ENCODE results near the gene MAGI3. TPM values are rescaled to one million over a fixed set of nuclear protein-coding genes. Genes with fewer than 3 reads are reported as not detected.

The MAGI3 gene
- polyA plus RNA-seq, 2 of the 4 experiments (the other 2 are of a cell fraction) = 3.8 to 7.9 TPM

DNA sequence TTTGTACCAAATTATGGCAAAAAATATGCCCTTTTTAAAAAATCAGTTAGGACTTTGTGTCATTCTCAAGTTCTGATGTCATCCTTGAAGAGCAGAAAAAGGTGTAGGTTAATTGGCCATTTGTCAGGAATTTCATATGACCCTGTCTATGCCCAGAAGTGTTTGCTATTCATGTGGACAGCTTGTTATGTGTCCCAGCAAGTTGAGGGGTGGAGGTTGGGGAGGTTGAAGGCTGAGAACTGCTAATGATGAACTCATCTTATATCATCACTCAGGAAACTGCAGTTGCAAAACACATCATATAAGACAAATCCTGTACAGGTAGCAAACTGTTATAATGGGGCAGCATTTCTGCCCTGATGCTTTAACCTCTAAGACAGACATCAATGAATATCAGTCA is 262.5 kb downstream of the MAGI3 start:
- DNase-seq (ENCODE audit: low read depth in 1 of 2, low spot score in 1 of 2) (no peak), ATAC-seq (no peak), FAIRE-seq (no peak)
- Histone ChIP-seq H3K4me3 (no peak overlapping the region), H3K27ac (no peak overlapping the region), H3K4me2 (no peak overlapping the region), H3K9me3 (no peaks in the 10 kb centered on the region), H3K4me1 (peaks cover 4% of the 10 kb centered on the region; the same call in 1 of the 3 replicates)
- ChIA-PET CTCF (no interaction called here), POLR2A (no interaction called here)
- TF ChIP-seq, protein P1, sequence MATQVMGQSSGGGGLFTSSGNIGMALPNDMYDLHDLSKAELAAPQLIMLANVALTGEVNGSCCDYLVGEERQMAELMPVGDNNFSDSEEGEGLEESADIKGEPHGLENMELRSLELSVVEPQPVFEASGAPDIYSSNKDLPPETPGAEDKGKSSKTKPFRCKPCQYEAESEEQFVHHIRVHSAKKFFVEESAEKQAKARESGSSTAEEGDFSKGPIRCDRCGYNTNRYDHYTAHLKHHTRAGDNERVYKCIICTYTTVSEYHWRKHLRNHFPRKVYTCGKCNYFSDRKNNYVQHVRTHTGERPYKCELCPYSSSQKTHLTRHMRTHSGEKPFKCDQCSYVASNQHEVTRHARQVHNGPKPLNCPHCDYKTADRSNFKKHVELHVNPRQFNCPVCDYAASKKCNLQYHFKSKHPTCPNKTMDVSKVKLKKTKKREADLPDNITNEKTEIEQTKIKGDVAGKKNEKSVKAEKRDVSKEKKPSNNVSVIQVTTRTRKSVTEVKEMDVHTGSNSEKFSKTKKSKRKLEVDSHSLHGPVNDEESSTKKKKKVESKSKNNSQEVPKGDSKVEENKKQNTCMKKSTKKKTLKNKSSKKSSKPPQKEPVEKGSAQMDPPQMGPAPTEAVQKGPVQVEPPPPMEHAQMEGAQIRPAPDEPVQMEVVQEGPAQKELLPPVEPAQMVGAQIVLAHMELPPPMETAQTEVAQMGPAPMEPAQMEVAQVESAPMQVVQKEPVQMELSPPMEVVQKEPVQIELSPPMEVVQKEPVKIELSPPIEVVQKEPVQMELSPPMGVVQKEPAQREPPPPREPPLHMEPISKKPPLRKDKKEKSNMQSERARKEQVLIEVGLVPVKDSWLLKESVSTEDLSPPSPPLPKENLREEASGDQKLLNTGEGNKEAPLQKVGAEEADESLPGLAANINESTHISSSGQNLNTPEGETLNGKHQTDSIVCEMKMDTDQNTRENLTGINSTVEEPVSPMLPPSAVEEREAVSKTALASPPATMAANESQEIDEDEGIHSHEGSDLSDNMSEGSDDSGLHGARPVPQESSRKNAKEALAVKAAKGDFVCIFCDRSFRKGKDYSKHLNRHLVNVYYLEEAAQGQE (IDR thresholded peaks at IDR 0.05) = no peak
- TF ChIP-seq FOSL2 (IDR thresholded peaks at IDR 0.05) (no peak), FOSL2 (CRISPR knock-in tag; IDR thresholded peaks at IDR 0.05) (no peak), KDM5A (IDR thresholded peaks at IDR 0.05) (no peak), CHD2 (IDR thresholded peaks at IDR 0.05; ENCODE audit: low read length, partially characterized antibody) (no peak), FOSB (CRISPR knock-in tag; IDR thresholded peaks at IDR 0.05) (no peak), EHMT2 (IDR thresholded peaks at IDR 0.05; ENCODE audit: low read depth) (no peak)

DNA sequence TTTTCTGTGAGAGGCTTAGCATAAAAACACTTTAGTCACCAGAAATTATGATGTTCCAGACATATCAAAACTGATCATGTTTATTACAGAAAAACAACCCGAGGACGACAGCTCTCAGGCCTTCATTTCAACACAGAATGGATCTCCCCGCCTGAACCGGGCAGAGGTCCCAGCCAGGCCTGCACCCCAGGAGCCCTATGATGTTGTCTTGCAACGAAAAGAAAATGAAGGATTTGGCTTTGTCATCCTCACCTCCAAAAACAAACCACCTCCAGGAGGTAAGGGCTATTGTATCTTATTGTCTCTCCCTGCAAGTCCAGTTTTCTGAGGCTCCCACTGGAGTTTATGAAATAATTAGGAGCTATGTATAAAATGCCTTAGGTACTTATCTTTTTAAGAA is 263.4 kb downstream of the MAGI3 start:
- Histone ChIP-seq H3K27ac (no peak overlapping the region), H3K4me1 (peaks cover 4% of the 10 kb centered on the region; the same call in 1 of the 3 replicates), H3K4me3 (no peak overlapping the region), H3K4me2 (no peak overlapping the region), H3K9me3 (no peaks in the 10 kb centered on the region)
- no peak for TF ChIP-seq NPAS2 (CRISPR knock-in tag; IDR thresholded peaks at IDR 0.05; ENCODE audit: borderline replicate concordance)
- TF ChIP-seq BHLHE40 (IDR thresholded peaks at IDR 0.05; ENCODE audit: low read depth, low read length) = no peak
- no peak for TF ChIP-seq EHMT2 (IDR thresholded peaks at IDR 0.05; ENCODE audit: low read depth)
- no peak for ATAC-seq
- POLR2A ChIA-PET = no interaction called here
- no peak for DNase-seq (ENCODE audit: low read depth in 1 of 2, low spot score in 1 of 2)
- CTCF ChIA-PET = no interaction called here
- no peak for FAIRE-seq
- 94% methylated on average over 5 of the region's 5 CpGs for WGBS (ENCODE audit: missing lambda C conversion rate)

DNA sequence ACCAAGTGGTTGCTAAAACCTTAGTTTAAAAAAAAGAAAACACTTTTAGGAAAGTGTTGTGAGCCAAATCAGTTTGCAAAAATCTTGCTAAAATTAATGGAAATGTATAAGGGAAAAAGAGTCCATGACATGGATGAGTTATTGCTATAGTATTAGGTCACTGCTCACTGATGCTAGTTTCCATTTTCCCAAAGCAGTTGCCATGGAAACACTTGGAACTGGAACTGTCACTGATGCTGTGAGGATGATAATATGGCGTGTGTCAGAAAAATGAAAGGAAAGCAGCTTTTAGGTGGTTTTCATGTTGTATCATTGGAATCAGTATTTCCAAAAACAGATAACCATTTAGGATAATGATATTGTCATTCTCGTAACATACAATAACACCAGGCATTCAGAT is 264.6 kb downstream of the MAGI3 start:
- WGBS (ENCODE audit: missing lambda C conversion rate) = 97% methylated on average over 2 of the region's 2 CpGs
- Histone ChIP-seq H3K9me3 (no peaks in the 10 kb centered on the region), H3K4me2 (no peak overlapping the region), H3K4me1 (peaks cover 4% of the 10 kb centered on the region; the same call in 1 of the 3 replicates), H3K27ac (no peak overlapping the region), H3K4me3 (no peak overlapping the region)
- FAIRE-seq (no peak), ATAC-seq (no peak), DNase-seq (ENCODE audit: low read depth in 1 of 2, low spot score in 1 of 2) (no peak)
- ChIA-PET POLR2A (no interaction called here), CTCF (no interaction called here)
- TF ChIP-seq RAD21 (conservative IDR thresholded peaks at IDR 0.05 in 1 of 2, IDR thresholded peaks at IDR 0.05 in 1 of 2) = no peak

DNA sequence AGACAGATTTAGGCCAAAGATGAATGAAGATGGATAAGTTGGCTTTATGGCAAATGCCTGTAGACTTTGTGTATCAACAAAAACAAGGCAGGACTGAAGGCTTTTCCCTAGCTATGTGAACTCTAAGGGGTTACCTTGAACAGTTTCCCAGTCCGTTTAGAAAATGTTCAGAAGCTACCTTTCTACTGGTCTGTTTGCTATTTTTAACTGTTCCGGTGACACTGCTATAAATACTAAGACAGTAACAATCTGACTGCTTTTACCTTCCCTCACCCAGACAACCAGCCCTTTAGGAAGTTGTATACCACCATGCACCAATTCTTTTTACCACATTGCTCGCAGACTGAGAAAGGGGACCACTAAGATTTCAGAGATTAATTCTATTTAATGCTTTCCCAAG is 266.8 kb downstream of the MAGI3 start:
- TF ChIP-seq, protein P2, sequence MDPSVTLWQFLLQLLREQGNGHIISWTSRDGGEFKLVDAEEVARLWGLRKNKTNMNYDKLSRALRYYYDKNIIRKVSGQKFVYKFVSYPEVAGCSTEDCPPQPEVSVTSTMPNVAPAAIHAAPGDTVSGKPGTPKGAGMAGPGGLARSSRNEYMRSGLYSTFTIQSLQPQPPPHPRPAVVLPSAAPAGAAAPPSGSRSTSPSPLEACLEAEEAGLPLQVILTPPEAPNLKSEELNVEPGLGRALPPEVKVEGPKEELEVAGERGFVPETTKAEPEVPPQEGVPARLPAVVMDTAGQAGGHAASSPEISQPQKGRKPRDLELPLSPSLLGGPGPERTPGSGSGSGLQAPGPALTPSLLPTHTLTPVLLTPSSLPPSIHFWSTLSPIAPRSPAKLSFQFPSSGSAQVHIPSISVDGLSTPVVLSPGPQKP (IDR thresholded peaks at IDR 0.05; ENCODE audit: low read depth, low read length) = no peak
- TF ChIP-seq TFCP2L1 (CRISPR knock-in tag; IDR thresholded peaks at IDR 0.05) (no peak), FOSL2 (IDR thresholded peaks at IDR 0.05) (no peak), FOSL2 (CRISPR knock-in tag; IDR thresholded peaks at IDR 0.05) (no peak), KDM5A (IDR thresholded peaks at IDR 0.05) (no peak), ZC3H11A (IDR thresholded peaks at IDR 0.05) (no peak), RCOR1 (IDR thresholded peaks at IDR 0.05; ENCODE audit: low read depth, low read length) (no peak), EHF (CRISPR knock-in tag; IDR thresholded peaks at IDR 0.05) (no peak), NPAS2 (CRISPR knock-in tag; IDR thresholded peaks at IDR 0.05; ENCODE audit: borderline replicate concordance) (no peak), ZSCAN20 (CRISPR knock-in tag; IDR thresholded peaks at IDR 0.05) (no peak), HOXA7 (CRISPR knock-in tag; IDR thresholded peaks at IDR 0.05) (no peak), NR3C1 (IDR thresholded peaks at IDR 0.05) (no peak), CHD4 (IDR thresholded peaks at IDR 0.05; ENCODE audit: borderline replicate concordance) (no peak), MYC (IDR thresholded peaks at IDR 0.05; ENCODE audit: borderline replicate concordance, low read length) (no peak)
- TF ChIP-seq, protein P3, sequence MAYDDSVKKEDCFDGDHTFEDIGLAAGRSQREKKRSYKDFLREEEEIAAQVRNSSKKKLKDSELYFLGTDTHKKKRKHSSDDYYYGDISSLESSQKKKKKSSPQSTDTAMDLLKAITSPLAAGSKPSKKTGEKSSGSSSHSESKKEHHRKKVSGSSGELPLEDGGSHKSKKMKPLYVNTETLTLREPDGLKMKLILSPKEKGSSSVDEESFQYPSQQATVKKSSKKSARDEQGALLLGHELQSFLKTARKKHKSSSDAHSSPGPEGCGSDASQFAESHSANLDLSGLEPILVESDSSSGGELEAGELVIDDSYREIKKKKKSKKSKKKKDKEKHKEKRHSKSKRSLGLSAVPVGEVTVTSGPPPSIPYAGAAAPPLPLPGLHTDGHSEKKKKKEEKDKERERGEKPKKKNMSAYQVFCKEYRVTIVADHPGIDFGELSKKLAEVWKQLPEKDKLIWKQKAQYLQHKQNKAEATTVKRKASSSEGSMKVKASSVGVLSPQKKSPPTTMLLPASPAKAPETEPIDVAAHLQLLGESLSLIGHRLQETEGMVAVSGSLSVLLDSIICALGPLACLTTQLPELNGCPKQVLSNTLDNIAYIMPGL (CRISPR knock-in tag; IDR thresholded peaks at IDR 0.05; ENCODE audit: borderline replicate concordance) = no peak
- TF ChIP-seq, protein P4, sequence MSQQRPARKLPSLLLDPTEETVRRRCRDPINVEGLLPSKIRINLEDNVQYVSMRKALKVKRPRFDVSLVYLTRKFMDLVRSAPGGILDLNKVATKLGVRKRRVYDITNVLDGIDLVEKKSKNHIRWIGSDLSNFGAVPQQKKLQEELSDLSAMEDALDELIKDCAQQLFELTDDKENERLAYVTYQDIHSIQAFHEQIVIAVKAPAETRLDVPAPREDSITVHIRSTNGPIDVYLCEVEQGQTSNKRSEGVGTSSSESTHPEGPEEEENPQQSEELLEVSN (IDR thresholded peaks at IDR 0.05; ENCODE audit: borderline replicate concordance, low read depth) = no peak
- ChIA-PET CTCF (interaction anchor here (1.2 kb wide), 1 partner anchor 517 kb away, joined by 3 read pairs; no protein-coding TSS in a partner anchor), POLR2A (no interaction called here)
- H3K4me2 ChIP-seq = no peak overlapping the region
- H3K4me3 ChIP-seq = no peak overlapping the region
- no peak for FAIRE-seq
- H3K4me1 ChIP-seq = peaks cover 4% of the 10 kb centered on the region; the same call in 1 of the 3 replicates
- no peak overlapping the region for H3K27ac ChIP-seq
- DNase-seq (ENCODE audit: low read depth in 1 of 2, low spot score in 1 of 2) = no peak
- no peak for ATAC-seq
- 87% methylated on average over 3 of the region's 3 CpGs for WGBS (ENCODE audit: missing lambda C conversion rate)
- H3K9me3 ChIP-seq = no peaks in the 10 kb centered on the region

Data from A549 (cell line).